Skeletal muscle cell (primary cell): Measurements from ENCODE around the gene ITM2A.
A peak's percentile ranks its signal among the peaks of the same experiment; 100 is the strongest.

ENCODE experiments used
- DNase-seq: peaks from one replicate; pipeline ENCODE4 v3.0.0-alpha.2; 2010; ENCODE audit warnings: low read depth
- H3K4me3 ChIP-seq: 2 replicates; pipeline ENCODE4 v1.5.1; 2011; ENCODE audit warnings: low read depth, mild to moderate bottlenecking, control low read depth, low read length, moderate library complexity

Gene ITM2A

GRCh38 chrX:79366873-79367749 lies at the start of gene ITM2A:
Gene ITM2A (minus strand): TSS chrX:79367334. CDS start chrX:79367215, 119 bp downstream.
- H3K4me3 ChIP-seq = peak within 1 kb of the TSS; percentile 31

GRCh38 chrX:79415056-79415455 lies 47.9 kb upstream of the ITM2A start:
- H3K4me3 ChIP-seq = no peak overlapping the region
- no peak for DNase-seq

More at GRCh38 chrX:79366873-79367749, at the start of gene ITM2A:
- DNase-seq = no peak

- no peak for DNase-seq
- H3K4me3 ChIP-seq = no peak overlapping the region
These were observed 46.8 kb upstream of the ITM2A start for GRCh38 chrX:79413963-79414362.

GRCh38 chrX:79412972-79413371 lies 45.8 kb upstream of the ITM2A start:
- no peak for DNase-seq
- H3K4me3 ChIP-seq = peak overlapping the region; percentile 17

GRCh38 chrX:79412166-79412565 lies 45.0 kb upstream of the ITM2A start:
- H3K4me3 ChIP-seq = no peak overlapping the region
- no peak for DNase-seq

GRCh38 chrX:79409657-79410056 lies 42.5 kb upstream of the ITM2A start:
- no peak for DNase-seq

GRCh38 chrX:79408623-79409322 lies 41.6 kb upstream of the ITM2A start:
- DNase-seq = no peak

More at GRCh38 chrX:79409657-79410056, 42.5 kb upstream of the ITM2A start:
- H3K4me3 ChIP-seq = no peak overlapping the region

GRCh38 chrX:79400623-79401022 lies 33.5 kb upstream of the ITM2A start:
- DNase-seq = no peak

More at GRCh38 chrX:79408623-79409322, 41.6 kb upstream of the ITM2A start:
- H3K4me3 ChIP-seq = no peak overlapping the region

GRCh38 chrX:79375340-79375739 lies 8.2 kb upstream of the ITM2A start:
- no peak overlapping the region for H3K4me3 ChIP-seq
- DNase-seq = no peak

More at GRCh38 chrX:79400623-79401022, 33.5 kb upstream of the ITM2A start:
- no peak overlapping the region for H3K4me3 ChIP-seq

- no peak for DNase-seq
- no peak overlapping the region for H3K4me3 ChIP-seq
These were observed 4.5 kb upstream of the ITM2A start for GRCh38 chrX:79371640-79372039.

- DNase-seq = no peak
- H3K4me3 ChIP-seq = no peak overlapping the region
These were observed 4.0 kb upstream of the ITM2A start for GRCh38 chrX:79371101-79371500.

- no peak for DNase-seq
- H3K4me3 ChIP-seq = no peak overlapping the region
These were observed 2.7 kb upstream of the ITM2A start for GRCh38 chrX:79369871-79370270.

GRCh38 chrX:79368441-79368840 lies 1.3 kb upstream of the ITM2A start:
- no peak for DNase-seq
- no peak overlapping the region for H3K4me3 ChIP-seq

- no peak overlapping the region for H3K4me3 ChIP-seq
- no peak for DNase-seq
These were observed 773 bp upstream of the ITM2A start for GRCh38 chrX:79367907-79368306.

- peak overlapping the region; percentile 31 for H3K4me3 ChIP-seq
- DNase-seq = no peak
These were observed 620 bp downstream of the ITM2A start for GRCh38 chrX:79366556-79366872.

GRCh38 chrX:79365591-79365990 lies 1.5 kb downstream of the ITM2A start:
- no peak for DNase-seq
- H3K4me3 ChIP-seq = no peak overlapping the region

- H3K4me3 ChIP-seq = no peak overlapping the region
- no peak for DNase-seq
These were observed 2.8 kb downstream of the ITM2A start for GRCh38 chrX:79364306-79364705.

- DNase-seq = no peak
- H3K4me3 ChIP-seq = no peak overlapping the region
These were observed 5.8 kb downstream of the ITM2A start for GRCh38 chrX:79361192-79361870.

GRCh38 chrX:79336869-79337815 lies 30.0 kb downstream of the ITM2A start:
- H3K4me3 ChIP-seq = no peak overlapping the region
- DNase-seq = no peak
